Measurements from ENCODE around the gene CDC37L1. TPM values are rescaled to one million over a fixed set of nuclear protein-coding genes. Genes with fewer than 3 reads are reported as not detected.
A peak's percentile ranks its signal among the peaks of the same experiment; 100 is the strongest.
"Not testable (repeated sequence)": the region's sequence is repeated elsewhere in the genome, so short reads cannot be mapped to it uniquely, and the experiment has no call there.

Gene CDC37L1
- total RNA-seq, 1 experiment from 2014 or later, result 21.9 TPM

GRCh38 chr9:4754530-4754929, 75.2 kb downstream of the CDC37L1 start:
- not testable (repeated sequence) for DNase-seq (ENCODE audit: low read depth)

GRCh38 chr9:4755026-4755609, 75.7 kb downstream of the CDC37L1 start:
- peak; percentile 87 for DNase-seq (ENCODE audit: low read depth)

GRCh38 chr9:4756420-4756819, 77.1 kb downstream of the CDC37L1 start:
- no peak for DNase-seq (ENCODE audit: low read depth)

Other genes with a start within 250 kb of the CDC37L1 start
- gene SLC1A1, start 189.1 kb upstream of the CDC37L1 start, total RNA-seq (2014; rRNA removed; shearing (Covaris generic)), result 14.7 and 20.6 TPM in 2 replicates
- 6.7 and 9.1 TPM in 2 replicates for gene PLPP6, start 17.3 kb upstream of the CDC37L1 start, total RNA-seq (2014; rRNA removed; shearing (Covaris generic))
- 0.69 TPM in 1 of 2 replicates, not detected in the other for gene SPATA6L, start 13.1 kb upstream of the CDC37L1 start, total RNA-seq (2014; rRNA removed; shearing (Covaris generic))
- 48.9 and 55.6 TPM in 2 replicates for gene AK3, start 61.6 kb downstream of the CDC37L1 start, total RNA-seq (2014; rRNA removed; shearing (Covaris generic))
- gene RCL1, start 113.4 kb downstream of the CDC37L1 start, total RNA-seq (2014; rRNA removed; shearing (Covaris generic)), result 14.7 and 15.4 TPM in 2 replicates

Measured in M059J (cell line).